Panc1 (cell line): ENCODE data around the gene CYTH2.

Experiments used
- POLR2AphosphoS5 ChIP-seq: IDR thresholded peaks from 2 replicates; pipeline ENCODE4 v1.6.1; 2012; ENCODE audit warnings: mild to moderate bottlenecking, low read depth, low read length, moderate library complexity
- TCF7L2 ChIP-seq: IDR thresholded peaks from 2 replicates; pipeline ENCODE4 v1.6.1; 2011; ENCODE audit warnings: mild to moderate bottlenecking, low read depth, low read length, inconsistent platforms
- TF ChIP-seq, protein P1 (sequence below): fragments of 450-650 bp; IDR thresholded peaks from 2 replicates; pipeline ENCODE4 v1.5.1; 2017; ENCODE audit warnings: mild to moderate bottlenecking

DNA sequence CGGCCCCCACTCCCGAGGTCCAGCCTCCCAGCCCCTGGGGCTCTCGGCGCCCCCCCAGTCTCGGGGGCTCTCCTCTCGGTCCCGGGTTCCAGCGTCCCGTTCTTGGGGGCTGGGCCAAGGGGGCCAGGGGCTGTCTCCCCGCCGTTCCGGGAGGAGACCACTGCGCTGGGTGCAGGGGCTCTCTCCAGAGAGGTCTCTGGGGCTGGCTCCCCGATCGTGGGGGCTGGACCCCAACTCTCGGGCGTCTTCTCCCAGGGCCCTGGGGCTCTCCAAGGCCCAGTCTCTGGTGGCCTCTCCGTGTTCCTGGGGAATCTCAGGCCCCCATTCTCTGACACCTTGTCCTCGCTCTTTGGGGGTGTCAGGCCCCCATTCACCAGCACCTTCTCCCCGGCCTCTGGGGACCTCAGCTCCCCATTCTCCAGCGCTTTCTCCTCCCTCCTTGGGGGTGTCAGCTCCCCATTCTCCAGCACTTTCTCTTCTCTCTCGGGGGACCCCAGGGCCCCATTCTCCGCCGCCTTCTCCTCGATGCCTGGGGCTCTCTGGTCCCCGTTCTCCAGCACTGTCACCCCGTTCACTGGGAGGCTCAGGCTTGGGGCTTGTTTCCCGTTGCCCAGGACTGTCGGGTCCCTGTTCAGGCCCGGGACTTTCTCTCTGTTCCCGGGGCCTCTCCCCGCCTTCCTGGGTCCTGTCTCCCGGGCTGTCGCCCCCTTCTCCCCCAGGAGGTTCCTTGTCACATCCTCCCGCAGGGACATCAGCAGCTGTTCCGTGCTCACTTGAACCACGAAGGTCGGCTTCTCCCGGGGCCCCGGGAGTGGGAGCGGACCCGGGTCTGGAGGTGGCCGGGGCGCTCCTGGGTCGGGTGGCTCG is 28.8 kb downstream of the CYTH2 start:
- no peak for TF ChIP-seq TCF7L2
- TF ChIP-seq, protein P1, sequence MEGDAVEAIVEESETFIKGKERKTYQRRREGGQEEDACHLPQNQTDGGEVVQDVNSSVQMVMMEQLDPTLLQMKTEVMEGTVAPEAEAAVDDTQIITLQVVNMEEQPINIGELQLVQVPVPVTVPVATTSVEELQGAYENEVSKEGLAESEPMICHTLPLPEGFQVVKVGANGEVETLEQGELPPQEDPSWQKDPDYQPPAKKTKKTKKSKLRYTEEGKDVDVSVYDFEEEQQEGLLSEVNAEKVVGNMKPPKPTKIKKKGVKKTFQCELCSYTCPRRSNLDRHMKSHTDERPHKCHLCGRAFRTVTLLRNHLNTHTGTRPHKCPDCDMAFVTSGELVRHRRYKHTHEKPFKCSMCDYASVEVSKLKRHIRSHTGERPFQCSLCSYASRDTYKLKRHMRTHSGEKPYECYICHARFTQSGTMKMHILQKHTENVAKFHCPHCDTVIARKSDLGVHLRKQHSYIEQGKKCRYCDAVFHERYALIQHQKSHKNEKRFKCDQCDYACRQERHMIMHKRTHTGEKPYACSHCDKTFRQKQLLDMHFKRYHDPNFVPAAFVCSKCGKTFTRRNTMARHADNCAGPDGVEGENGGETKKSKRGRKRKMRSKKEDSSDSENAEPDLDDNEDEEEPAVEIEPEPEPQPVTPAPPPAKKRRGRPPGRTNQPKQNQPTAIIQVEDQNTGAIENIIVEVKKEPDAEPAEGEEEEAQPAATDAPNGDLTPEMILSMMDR = no peak
- TF ChIP-seq POLR2AphosphoS5 = no peak
